Amniotic epithelial cell (primary cell): ENCODE data around the gene SPARCL1.
"Not testable (repeated sequence)": the region's sequence is repeated elsewhere in the genome, so short reads cannot be mapped to it uniquely, and the experiment has no call there.

Experiments
- DNase-seq: peaks from one replicate; pipeline ENCODE4 v3.0.0-alpha.2; 2010; ENCODE audit warnings: low read depth

The SPARCL1 gene

GRCh38 chr4:87500092-87500462 is 29.1 kb downstream of the SPARCL1 start:
- no peak for DNase-seq

GRCh38 chr4:87499403-87500091 is 29.6 kb downstream of the SPARCL1 start:
- DNase-seq, result peak; percentile 63

- peak; percentile 67 for DNase-seq
Measured at GRCh38 chr4:87498446-87498900, 30.7 kb downstream of the SPARCL1 start.

- no peak for DNase-seq
Measured at GRCh38 chr4:87497578-87497977, 31.6 kb downstream of the SPARCL1 start.

GRCh38 chr4:87497159-87497558 is 32.0 kb downstream of the SPARCL1 start:
- DNase-seq, result no peak

GRCh38 chr4:87493115-87493514 is 36.1 kb downstream of the SPARCL1 start:
- DNase-seq, result no peak

GRCh38 chr4:87491851-87492250 is 37.3 kb downstream of the SPARCL1 start:
- DNase-seq, result peak; percentile 93

GRCh38 chr4:87491436-87491835 is 37.7 kb downstream of the SPARCL1 start:
- no peak for DNase-seq

- no peak for DNase-seq
Measured at GRCh38 chr4:87490664-87491369, 38.4 kb downstream of the SPARCL1 start.

GRCh38 chr4:87489678-87490077 is 39.5 kb downstream of the SPARCL1 start:
- DNase-seq, result peak; percentile 65

GRCh38 chr4:87488666-87489065 is 40.5 kb downstream of the SPARCL1 start:
- not testable (repeated sequence) for DNase-seq

- not testable (repeated sequence) for DNase-seq
Measured at GRCh38 chr4:87483247-87483646, 45.9 kb downstream of the SPARCL1 start.

- DNase-seq, result no peak
Measured at GRCh38 chr4:87481377-87481776, 47.8 kb downstream of the SPARCL1 start.

GRCh38 chr4:87478732-87479250 is 50.4 kb downstream of the SPARCL1 start:
- no peak for DNase-seq

GRCh38 chr4:87476934-87477333 is 52.2 kb downstream of the SPARCL1 start:
- no peak for DNase-seq

- peak; percentile 82 for DNase-seq
Measured at GRCh38 chr4:87469390-87469789, 59.8 kb downstream of the SPARCL1 start.

- peak; percentile 63 for DNase-seq
Measured at GRCh38 chr4:87465739-87466366, 63.3 kb downstream of the SPARCL1 start.

- DNase-seq, result no peak
Measured at GRCh38 chr4:87462102-87462501, 67.1 kb downstream of the SPARCL1 start.

- peak; percentile 48 for DNase-seq
Measured at GRCh38 chr4:87461281-87461700, 67.9 kb downstream of the SPARCL1 start.

GRCh38 chr4:87458913-87459312 is 70.3 kb downstream of the SPARCL1 start:
- no peak for DNase-seq

- DNase-seq, result no peak
Measured at GRCh38 chr4:87451537-87451936, 77.6 kb downstream of the SPARCL1 start.

- not testable (repeated sequence) for DNase-seq
Measured at GRCh38 chr4:87446375-87446774, 82.8 kb downstream of the SPARCL1 start.

- DNase-seq, result no peak
Measured at GRCh38 chr4:87445964-87446363, 83.2 kb downstream of the SPARCL1 start.
